Measurements from ENCODE around the gene ACLY.
"Not testable (repeated sequence)": the region's sequence is repeated elsewhere in the genome, so short reads cannot be mapped to it uniquely, and the experiment has no call there.

The ACLY gene

DNA sequence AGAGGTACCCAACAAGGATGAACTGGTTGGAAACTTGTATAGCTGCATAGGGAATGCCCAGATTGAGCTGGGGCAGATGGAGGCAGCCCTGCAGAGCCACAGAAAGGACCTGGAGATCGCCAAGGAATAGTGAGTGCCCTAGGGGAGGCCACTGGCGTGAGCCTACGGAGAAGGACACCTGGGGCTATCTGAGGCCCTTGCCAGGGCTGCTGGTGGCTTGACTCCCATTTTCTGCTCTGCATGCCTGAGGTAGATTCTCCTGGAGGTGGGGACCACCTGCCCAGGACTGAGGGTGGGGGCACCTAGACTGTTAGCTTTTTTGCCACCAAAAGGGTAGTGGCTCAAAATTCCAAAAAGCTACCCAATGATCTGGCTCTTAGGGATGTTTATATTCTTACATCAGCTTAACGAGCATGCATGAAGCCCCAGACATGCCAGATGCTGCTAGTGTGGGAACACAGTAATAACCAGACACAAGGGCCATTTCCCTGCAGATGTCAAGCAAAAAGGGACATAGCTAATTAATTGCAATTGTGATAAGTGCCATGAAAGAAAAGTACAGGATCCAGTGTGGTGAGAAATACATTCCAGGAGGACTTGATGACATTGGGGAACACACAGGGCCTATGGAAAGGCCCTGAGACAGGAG is 20.4 kb upstream of the ACLY start:
- DNase-seq = no peak

DNA sequence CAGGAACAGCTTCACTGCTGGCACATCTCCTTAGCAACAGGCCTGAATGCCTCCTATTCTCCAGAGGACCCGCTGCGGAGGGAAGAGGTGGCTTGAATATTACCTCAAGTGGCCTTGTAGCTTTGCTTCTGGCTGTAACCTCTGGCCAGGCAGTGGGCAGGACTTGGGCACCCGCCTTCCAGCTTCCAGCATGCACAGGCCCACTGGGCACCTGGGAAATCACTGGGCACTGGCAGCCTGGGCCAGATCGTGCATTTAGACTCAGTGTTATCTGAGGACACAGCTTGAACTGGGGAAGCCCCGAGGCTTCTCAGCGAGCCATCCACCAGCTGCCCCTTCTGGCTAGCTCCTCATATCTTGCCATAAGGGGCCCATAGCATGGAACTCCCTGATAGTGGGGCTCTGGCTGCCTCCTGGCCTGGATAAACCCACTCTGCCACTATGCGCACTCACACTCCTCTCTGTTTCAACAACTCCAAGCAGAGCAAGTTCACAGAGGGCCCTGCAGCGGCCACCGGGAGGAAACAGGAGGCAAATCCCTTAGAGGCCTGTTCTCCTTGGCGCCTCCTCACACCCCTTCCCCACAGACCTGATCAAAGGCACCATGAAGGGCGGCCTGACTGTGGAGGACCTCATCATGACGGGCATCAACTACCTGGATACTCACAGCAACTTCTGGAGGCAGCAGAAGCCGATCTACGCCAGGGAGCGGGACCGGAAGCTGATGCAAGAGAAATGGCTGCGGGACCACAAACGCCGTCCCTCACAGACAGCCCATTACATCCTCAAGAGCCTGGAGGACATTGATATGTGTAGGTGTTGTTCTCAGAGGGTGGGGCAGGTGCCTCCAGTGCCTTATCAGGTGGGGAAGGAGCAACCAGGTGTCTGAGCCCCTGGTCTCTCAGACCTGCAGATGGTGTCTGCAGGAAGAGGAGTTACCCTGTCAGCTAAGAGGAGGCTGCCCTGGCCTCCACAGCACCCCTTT is 19.5 kb upstream of the ACLY start:
- no peak for DNase-seq

DNA sequence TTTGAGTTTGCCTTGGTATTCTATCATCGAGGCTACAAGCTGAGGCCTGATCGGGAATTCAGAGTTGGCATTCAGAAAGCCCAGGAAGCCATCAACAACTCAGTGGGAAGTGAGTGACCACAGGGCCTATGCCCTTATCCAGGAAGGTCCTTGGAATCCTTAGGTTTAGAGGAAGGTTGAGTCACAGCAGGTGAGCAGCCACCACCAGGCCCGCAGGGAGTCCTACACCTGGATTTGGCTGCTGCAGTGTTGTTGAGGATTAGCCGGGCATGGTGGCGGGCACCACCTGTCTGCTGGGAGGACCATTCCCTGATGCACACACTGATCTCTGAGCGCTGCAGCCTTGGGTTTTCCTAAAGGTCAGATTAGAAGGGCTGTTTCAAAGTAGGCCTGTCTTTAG is 16.9 kb upstream of the ACLY start:
- DNase-seq = no peak

DNA sequence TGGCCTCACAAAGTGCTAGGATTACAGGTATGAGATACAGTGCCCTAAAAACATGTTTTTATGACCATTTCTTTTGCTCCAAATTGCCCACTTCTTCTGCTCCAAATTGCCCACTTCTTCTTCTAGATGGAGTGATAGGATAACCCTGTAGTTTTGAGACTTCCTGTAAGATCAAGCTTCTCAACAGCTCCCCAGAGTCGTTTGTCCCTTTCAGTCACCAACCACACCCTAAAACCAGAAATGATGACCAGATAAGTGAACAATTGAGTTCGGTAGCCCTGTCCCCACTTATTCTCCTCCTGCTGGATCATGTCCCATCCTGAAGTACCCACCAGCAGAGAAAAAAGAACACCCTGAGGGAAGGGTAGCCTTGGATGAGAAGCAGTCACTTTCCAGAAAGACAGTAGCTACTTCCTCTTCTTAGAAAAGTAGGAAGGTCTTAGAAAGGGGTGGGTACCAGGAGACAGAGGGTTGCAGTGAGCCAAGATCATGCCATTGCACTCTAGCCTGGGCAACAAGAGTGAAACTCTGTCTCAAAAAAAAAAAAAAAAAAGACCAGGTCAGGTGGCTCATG is 14.2 kb upstream of the ACLY start:
- no peak for DNase-seq

DNA sequence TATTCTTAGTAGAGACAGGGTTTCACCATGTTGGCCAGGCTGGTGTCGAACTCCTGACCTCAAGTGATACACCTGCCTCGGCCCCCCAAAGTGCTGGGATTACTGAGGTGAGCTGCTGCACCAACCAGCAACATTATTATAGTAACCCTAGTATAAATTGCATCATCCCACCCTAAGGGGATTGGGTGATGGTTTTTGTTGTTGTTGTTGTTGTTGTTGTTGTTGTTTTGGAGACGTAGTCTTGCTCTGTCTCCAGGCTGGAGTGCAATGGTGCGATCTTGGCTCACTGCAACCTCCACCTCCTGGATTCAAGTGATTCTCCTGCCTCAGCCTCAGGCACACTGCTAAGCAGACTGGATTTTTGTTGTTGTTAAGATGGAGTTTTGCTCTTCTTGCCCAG is 13.0 kb upstream of the ACLY start:
- not testable (repeated sequence) for DNase-seq

DNA sequence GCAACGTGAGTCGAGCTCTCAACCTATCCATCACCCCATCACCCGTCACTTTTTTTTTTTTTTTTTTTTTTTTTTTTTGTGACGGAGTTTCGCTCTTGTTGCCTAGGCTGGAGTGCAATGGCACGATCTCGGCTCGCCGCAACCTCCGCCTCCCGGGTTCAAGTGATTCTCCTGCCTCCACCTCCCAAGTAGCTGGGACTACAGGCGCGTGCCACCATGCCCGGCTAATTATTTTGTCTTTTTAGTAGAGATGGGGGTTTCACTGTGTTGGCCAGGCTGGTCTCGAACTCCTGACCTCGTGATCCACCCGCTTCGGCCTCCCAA is 12.0 kb upstream of the ACLY start:
- not testable (repeated sequence) for DNase-seq

DNA sequence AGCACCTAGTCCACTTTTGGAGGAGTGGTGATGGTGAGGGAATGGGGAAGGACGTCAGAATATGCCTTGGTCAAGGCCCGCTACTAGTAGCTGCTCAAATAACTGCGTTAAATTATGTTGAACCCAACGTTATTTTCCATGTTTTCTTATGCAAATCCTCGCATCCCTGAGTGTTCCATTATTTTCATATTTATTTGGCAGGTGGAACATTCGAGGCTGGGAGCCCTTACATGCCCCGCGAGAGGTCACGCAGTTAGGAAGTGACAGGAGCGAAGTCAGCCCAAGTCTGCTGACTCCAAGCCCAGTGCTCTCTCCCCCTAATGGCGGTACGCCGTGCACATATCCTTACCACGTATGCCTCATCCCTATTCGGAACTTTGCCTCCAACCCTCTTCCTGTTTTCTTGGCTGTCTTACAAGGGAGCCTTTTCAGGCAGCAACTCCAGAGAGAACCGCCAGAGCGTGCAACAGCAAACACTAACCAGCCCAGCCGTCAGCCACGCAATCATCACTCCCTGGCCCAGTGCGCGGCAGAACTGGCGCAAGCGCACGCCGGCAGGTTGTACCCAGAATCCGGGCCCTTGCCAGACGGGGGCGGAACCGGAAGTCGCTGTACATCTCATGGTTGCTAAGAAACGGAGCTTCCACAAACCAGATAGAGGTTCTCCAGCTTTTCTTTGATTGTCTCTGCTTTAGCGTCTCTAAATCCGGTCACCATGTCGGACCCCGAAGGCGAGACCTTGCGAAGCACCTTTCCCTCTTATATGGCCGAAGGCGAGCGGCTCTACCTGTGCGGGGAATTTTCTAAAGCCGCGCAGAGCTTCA is 11.5 kb upstream of the ACLY start, which contains the start of gene ODAD4:
Gene ODAD4 (plus strand): TSS at position 609 of the 824 bp plus-strand sequence. CDS start 107 bp downstream, at position 716.
- peak; percentile 94 for DNase-seq

DNA sequence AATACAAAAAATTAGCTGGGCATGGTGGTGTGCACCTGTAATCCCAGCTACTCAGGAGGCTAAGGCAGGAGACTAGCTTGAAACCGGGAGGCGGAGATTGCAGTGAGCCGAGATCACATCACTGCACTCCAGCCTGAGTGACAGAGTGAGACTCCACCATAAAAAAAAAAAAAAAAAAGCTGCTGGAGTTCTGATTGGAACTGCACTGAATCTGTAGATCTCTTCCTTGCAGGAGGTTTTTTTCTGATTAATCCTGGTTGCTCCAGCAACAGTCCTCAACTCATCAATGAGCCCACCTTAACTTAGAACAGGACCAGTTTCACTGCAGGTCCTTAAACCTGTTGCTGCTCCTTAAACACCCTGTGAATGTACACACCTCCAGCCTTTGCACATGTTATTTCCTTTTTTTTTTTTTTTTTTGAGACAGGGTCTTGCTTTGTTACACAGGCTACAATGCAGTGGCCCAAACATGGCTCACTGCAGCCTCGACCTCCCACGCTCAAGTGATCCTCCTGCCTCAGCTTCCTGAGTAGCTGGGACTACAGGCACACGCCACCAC is 10.0 kb upstream of the ACLY start:
- no peak for DNase-seq

DNA sequence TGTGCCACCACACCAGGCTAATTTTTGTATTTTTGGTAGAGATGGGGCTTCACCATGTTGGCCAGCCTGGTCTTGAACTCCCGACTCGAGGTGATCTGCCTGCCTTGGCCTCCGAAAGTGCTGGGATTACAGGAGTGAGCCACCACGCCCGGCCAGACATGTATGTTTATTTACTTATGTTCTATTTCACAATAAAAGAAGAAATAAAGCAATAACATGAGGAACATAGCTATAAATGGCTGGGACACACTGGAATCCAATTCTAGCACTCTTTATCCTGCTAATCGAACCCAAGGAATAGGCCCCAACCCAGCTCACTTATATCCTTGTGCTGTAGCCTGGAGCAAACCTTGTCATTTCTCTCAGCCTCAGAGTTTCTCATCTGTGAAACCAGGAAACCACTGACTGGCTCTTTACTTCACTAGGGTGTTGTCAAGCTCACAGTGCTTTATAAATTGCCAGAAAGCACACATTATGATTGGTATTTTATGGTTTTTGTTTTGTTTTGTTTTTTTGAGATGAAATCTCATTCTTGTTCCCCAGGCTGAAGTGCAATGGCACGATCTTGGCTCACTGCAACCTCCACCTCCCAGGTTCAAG is 7.3 kb upstream of the ACLY start:
- no peak for DNase-seq

DNA sequence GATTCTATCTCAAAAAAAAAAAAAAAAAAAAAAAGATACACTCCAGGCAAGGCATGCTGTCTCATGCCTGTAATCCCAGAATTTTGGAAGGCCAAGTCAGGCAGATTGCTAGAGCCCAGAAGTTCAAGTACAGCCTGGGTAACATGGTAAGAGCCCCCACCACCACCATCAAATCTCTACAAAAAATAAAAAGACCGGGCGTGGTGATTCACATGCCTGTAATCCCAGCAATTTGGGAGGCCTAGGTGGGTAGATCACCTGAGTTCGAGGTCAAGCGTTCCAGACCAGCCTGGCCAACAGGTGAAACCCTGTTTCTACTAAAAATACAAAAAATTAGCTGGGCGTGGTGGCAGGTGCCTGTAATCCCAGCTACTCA is 1.8 kb upstream of the ACLY start:
- DNase-seq = no peak

DNA sequence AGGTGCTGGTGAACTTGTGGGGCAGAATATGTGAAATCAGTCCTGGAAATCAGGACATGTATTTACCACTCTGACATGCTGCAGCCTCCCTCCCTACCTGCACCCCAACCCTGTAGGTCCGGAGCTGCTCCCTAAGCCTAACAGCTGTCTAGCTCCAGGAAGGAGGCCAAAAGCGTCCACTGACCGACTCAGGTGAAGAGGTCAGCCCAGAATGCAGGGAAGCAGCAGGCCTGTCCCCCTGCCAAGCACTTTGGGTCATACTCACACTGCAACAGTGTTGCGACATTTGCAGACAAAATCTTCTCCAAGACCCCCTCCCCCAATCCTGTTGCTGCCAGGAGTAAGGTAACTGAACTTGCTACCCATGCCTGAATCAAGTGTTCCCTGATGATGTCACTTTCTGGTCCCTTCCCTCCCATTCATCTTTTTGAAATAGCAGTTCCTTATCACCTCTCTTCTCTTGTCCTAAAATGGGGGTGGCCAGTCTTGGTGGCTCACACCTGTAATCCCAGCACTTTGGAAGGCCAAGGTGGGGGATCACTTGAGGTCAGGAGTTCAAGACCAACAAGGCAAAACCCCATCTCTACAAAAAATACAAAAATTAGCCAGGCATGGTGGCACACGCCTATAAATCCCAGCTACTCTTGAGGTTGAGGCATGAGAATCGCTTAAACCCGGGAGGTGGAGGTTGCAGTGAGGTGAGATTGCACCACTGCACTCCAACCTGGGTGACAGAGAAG is 1.3 kb upstream of the ACLY start:
- no peak for DNase-seq

DNA sequence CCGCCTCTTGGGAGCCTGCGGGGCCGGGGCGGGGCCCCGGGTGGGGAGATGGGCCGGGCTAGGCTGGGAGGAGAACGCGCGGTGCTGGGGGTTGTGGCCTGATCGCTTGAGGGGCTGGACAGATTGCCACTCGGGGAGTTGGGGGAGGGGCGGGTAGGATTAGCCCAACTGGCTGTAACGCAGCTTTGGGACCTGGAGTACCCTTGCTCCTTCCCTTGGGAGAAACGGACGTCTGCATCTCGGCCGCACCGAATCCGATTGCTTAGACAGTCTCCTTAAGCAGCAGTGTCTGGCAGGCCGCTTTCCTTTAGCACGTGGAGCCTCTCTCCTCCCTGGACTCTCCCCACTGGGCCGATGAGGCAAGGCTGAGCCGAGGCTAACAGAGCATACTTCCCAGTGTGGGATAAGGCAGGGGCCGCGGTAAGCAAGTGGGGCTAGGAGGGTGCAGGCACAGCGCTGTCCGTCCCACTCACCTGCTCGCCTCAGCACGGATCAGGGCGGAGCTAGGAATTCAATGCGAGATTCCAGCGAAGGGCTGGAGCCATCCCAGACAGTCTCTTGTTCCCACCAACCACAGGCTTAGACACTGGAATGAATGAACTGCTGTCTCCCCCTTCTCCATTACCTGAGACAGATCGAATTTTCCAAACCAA is 540 bp upstream of the ACLY start:
- DNase-seq = no peak

DNA sequence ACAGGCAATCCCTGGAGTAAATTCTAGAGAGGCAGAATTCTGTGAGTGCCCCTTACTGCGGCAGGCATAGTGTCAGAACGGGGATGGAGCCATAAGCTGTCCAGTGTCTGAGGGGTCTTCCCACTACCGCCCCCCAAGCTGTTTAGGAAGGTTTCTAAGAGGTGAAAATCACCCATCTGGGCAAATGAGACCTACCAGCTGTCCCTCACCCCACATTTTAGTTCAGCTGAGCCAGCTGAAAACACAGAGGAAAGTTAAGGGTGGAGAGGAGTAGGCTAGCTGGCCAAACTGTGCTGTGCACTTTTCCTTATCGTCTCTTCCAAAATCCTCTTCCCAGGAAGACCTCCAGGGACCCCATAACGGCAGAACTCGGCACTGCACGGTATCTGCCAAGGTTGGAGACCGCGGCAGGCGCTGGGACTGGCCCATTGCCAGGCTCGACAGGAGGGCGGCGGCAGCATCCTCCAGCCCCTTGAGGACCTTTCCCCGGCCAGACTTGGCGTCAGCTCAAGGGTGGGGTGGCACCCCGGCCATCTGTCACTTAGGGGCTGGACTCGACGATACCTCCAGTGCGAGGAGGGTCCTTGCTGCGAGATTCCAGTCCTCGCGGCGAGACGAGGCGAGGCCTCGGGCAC is 955 bp downstream of the ACLY start:
- DNase-seq = peak; percentile 50

DNA sequence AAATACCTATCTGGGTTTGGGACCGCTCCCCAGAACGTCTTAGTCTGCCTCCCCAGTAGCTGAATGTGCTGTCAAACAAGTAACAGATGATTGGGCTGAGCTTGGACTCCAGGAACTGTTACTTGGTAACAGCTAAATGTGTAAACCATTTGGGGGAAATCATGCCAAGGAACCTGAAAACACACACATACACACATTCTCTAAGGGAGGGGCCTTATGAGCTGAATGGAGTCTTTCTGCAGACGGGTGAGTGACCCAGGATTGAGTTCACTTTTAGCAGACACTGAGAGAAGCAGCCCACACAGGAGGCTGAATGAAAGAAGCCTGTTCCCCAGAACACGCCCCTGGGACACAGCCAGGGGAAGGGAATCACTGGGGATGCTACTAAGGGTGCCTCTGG is 1.6 kb downstream of the ACLY start:
- no peak for DNase-seq

DNA sequence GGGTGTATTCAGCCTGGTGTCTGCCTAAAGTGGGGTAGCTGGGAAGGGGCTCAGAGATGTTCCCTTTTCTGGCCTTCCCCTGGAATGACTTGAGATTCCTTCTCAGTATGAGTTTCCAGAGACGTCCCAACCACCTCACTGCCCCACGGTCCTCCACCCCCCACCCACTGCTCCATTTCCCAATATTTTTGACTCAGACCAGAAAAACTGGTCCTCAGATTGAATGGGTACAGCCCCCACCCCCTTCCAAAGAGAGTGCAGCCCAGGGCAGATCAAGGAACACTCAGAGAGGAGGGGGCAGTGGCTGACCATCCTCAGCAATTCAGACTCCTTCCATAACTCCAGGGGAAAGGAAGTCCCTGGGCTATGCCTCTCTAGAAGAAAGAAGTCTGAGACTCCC is 3.2 kb downstream of the ACLY start:
- DNase-seq = no peak

DNA sequence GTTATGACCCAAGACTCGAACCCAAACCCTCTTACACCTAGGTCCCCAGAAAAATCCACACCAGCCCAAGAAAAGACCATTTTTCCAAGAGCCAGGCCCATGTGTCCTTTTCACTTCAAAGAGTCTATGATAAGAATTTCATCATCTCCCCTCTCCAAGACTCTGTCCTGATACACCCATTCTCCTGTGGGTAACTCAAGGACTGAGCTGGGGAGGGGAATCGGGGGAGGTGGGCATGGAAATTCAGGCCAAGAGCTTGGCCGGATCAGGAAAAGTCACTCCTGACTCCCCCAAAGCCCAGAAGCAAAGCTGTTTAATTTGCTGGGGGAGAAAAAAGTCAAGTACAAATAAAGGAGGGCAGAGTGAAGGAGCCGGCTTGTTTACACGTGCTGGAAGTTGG is 3.7 kb downstream of the ACLY start:
- DNase-seq = no peak

DNA sequence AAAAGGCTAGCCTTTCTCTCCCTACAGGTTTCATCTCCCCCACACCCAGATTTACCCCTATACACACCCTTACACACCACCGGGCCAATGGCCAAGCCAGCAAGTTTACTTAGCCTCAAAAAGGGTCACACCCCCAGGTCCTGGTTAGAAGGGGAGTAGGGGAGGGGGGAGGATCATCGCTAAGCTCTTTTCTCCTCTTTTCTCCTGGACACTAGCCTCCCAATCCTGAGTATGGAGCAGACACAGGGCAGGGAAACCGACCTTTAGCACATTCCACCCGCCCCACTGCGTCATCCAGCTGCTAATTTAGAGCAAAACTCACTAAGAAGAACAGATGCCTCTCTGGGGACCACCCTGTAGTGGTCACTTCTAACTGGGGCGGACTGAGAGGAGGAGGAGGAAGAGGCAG is 4.4 kb downstream of the ACLY start:
- DNase-seq = no peak

DNA sequence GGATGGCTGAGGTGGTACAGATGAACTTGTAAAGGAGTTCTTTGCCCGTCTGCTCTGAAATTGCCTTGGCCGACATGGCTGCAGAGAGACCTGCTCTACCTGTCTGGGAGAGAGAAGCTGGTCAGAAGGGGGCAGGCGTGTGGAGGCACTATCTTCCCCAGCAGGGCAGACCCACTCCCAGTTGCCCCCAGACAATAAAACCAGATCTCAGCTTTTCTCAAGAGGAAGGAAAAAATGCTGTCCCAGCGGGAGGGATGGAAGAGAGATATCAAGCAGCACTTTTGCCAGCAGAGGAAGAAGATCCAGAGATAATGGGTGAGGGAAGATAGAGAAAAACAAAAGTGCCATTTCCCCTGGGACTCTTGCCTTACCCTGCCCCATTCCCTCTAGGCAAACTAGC is 5.0 kb downstream of the ACLY start:
- DNase-seq = no peak

DNA sequence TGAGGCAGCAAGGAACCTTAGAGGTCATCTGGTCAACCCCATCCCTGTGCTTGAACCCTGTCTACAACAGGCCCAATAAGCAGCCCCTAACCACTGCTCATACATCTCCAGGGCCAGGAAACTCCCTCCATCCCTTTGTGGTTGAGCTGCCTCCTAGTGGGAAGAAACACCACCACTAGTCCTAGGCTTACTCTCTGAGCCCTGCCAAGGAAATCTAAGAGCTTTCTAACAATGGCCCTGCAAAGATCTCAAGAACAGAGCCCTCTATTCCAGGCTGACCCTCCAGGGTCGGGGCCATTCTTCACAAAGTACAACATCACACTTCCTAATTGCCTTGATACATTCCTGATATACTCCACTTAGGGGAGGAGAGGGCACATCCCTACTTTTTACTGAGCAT is 5.8 kb downstream of the ACLY start:
- DNase-seq = no peak

DNA sequence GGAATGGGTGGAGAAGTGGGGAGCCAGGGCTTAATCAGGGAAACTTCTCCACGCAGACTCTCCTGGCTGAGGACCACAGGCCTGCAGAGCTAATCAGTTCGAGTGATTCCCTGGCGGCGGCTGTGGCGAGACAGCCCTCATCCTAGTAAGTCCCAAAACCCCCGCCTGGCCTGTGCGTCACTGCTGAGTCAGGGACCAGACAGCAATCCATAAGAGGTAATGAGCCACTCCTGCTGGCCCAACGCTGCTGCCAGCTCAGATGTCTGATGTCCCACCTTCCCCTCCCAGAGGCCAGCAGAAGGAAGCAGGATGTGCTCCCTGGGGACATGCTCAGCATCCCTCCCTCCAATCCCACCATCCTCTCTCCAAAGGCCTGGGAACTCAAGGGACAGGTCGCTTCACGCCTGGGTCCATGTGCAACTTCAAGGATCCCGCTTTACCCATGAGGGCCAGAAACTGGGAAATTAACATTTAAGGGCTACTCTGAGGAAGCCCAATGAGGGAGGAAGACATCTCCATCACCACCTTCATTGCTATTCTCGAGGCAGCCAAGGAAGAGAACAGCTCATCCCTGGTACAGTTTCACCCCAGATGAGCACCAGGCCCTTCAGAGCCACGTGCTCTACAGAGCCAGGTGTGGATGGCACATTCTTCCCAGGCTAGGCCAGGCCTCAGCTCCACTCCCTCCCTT is 7.9 kb downstream of the ACLY start:
- no peak for DNase-seq

Data from activated CD4-positive, CD25-positive, alpha-beta regulatory T cell treated with anti-CD3 and anti-CD28 coated beads, Interleukin-2, amount 50 U/mL, for 72 hours (primary cell).